LHCN-M2 (cell line): ENCODE data around the gene CHRNA4. TPM values are rescaled to one million over a fixed set of nuclear protein-coding genes. Genes with fewer than 3 reads are reported as not detected.
"Not testable (repeated sequence)": the region's sequence is repeated elsewhere in the genome, so short reads cannot be mapped to it uniquely, and the experiment has no call there.

Experiments
- DNase-seq: peaks from one replicate; pipeline ENCODE4 v3.0.0-alpha.2; 2012; ENCODE audit warnings: low read depth
- total RNA-seq: library from RNA; depleted of rRNA; stranded (reverse); fragments of >200 nt; gene quantifications from 2 replicates; pipeline ENCODE4 v1.2.3, GENCODE V29; 2014

Gene CHRNA4
- total RNA-seq, 1 experiment from 2014 or later = not detected

DNA sequence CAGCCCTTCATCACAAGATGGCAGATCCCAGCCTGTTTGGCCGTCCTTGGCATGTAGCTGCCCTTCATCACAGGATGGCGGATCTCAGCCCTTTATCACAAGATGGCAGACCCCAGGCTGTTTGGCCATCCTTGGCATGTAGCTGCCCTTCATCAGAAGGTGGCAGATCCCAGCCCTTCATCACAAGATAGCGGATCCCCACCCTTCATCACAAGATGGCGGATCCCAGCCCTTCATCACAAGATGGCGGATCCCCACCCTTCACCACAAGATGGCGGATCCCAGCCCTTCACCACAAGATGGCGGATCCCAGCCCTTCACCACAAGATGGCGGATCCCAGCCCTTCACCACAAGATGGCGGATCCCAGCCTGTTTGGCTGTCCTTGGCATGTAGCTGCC is 26.1 kb downstream of the CHRNA4 start:
- not testable (repeated sequence) for DNase-seq

DNA sequence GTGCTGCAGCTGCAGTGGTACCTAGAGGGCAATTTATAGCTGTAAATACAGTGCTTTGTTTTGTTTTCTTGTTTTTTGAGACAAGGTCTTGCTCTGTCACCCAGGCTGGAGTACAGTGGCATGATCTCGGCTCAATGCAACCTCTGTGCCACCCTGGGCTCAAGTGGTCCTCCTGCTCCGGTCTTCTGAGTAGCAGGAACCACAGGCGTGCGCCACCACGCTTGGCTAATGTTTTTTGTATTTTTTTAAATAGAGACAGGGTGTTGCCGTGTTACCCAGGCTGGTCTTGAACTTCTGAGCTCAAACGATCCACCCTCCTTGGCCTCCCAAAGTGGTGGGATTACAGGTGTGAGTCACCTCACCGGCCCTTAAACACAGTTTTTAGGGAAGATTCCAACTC is 26.8 kb downstream of the CHRNA4 start:
- DNase-seq = no peak

DNA sequence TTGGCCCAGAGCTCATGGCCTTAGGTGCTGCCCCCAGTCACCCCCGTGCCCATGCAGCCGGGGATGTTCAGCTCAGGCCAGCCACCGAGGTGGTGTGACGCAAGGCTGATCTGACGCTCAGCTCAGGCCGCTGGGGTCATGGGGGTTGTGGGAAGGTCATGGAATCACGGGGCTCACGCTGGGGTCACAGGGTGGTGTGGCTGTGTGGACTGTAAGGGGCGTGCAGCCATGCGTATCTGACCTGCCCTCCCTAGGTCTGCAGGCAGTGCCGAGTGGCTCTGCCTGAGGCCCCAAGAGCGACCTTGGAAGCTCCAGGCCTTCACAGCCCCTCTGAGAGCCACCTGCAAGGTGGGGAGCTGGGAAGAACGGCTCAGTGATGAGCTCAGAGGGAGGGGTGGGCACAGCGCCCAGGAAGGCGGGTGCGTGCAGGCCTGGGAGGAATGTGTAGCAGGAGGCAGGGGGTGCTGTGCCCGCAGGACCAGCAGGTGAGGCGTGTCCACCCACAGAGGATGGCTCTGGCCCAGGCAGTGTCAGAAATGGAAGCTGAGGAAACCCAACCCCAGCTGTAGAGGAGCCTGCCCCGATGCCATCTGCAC is 27.8 kb downstream of the CHRNA4 start:
- DNase-seq = no peak

DNA sequence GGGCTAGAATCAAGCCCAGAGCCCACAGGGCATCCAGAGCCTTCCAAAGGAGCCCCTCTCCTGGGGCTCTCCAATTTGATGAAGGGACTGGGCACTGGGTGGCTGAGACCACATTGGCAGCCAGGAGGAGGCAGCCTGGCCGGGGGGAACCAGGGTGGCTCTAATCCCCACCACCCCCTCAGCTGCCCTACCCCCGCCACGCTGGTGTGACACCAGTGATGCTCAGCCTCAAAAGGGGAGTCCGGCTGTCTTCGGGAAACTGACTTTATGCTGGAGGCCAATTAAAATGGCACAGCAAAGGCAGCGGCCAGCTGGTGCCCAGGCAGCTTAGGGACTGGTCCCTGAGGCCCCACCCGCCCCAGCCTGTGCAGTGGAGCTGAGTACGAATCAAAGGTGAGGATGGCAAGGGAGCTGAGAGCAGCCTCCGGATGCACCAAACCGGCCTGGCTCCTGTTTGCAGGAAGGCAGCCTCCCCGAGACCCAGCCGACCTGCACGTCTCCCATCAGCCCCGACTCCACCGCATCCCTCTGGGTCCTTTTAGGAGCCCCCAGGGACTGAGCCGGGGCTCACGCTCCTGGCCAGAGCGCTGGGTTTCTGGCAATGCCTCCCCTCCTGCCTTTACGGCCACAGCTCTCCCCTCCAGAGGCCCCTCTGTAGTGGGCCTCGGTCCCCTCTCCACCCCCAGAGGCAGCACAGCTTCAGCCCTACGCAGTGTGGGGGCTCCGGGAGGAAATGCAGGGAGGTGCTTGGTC is 28.5 kb downstream of the CHRNA4 start:
- DNase-seq = no peak

DNA sequence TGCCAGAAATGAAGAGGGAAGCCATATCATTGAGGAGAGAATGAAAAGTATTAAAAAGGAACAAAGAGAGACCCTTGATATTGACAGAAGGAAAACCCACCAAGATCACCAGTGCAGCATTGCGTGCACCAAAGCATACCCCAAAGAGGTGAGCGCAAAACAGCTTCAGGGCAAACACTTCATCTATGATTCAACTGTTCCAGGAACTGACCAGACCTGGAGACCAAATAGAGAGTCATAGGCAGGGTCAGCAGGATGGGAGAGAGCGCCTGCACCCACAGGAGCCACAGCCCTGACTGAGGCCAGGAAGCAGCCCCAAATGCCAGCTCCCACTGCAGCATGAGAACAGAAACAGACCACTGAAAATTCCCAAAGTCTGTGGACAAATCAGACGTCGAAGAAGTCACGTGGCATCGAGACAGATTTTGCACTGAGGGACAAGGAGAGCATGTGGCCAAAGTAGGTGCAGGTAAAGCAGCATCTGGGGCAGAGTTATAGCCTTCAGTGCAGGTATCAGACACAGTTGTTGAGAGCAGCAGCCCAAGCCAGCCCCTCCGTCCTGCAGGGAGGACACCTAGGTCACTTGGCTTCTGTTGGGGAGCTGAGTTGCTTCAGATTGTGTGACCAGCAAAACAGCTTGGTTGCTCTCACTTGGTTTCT is 29.3 kb downstream of the CHRNA4 start:
- no peak for DNase-seq

DNA sequence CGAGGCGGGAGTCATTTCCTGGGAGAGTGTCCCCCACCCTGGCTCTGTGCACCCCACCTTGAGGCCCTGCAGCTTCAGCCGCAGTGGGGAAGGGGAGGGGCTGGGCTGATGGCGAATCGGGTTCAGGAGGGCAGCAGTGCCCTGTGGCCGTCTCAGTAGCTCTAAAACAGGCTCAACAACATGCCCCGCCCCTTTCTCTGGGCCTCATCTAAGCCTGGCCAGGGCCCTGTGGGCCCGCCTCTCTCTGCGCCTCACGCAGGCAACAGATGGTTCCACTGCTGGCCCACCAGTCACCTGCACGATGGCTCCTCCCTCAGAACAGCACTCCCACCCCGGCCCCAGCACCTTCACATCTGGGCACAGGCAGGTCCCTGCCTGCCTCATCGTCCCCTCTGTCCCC is 30.2 kb downstream of the CHRNA4 start:
- DNase-seq = no peak

DNA sequence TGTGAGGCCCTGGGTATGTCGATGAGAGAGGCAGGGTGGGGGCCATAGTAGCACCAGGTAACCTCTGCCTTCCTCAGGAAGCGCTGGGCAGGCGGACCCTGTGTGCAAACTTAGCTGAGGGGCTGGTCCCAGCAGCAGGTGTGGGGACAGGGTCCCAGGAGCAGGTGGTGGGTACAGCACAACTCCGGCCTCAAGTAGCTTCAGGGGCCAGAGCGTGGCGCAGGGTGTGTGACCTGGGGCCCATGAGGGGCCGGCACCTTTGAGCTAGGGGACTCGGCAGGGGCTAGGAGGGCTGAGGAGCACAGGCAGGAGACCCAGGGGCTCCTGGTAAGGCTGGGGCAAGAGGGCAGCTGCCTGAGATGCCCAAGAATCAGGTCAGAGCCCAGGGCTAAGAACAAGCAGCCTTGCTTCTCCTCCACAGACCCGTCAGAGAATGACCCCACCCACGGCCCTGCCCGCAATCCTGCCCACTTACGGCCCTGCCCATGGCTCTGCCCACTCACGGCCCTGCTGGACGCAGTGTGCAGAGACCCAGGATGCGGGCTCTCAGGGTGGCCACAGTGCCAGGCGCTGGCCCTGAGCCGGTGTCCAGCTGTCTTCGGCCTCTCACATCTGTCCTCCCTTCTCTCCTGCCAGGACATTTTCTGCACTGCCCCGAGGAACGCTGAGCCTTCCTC is 30.9 kb downstream of the CHRNA4 start:
- DNase-seq = no peak

DNA sequence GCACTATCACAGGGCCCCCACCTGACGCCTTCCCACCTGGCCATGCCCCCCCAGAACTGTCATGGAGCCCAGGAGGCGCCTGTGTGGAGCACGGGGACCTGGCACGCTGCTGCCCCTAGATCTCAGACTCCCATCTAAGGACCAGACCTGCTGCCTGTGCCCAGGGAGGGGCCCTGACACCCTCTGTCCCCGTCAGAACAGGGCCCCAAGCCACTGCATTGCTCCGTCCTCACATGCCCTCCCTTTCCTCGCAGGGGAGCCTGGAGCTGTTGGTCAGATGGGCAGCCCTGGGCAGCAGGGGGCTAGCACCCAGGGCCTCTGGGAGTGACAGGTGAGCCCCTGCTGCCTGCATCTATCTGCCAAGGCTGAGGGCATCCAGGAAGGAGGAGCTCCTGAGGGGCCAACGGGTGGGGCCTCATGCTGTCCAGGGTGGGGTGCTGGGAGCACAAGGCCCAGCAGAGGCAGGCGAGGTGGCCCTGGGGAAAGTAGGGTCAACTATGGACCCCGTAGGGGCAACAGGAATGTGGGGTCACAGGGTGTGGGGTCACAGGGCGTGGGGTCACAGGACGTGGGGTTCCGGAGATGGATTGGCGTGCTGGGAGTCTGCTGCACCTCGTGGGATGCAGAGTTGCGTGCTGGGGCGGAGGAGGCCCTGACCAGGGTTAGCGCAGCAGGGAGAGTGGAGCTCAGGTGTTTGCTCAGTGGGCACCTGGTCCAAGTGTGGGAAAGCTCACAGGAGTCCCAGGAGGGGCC is 31.6 kb downstream of the CHRNA4 start:
- DNase-seq = no peak

DNA sequence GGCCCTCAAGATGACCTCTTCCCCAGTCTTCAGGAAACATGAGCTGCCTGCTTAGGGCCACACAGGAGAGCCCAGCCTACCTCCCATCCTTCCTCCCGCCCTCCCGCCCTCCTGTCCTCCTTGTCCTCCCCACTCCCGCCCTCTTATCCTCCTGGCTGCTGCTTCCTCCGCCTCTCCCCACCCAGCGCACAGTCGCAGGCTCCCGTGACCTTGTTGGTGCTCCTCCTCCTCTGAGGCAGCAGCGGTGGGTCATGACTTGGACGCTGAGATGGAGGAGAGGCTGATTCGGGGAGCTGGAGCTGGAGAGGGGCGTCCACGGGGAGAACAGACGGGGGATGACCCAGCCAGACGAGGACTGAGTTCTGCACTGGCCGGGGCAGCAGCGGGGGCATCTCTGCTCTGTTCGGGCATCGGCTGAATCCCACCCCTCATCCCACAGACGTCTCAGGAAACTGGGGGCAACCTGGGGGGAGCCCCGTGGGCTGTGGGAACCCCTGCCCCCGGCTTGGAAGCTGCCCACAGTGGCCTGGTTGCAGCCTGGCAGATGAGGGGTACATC is 32.4 kb downstream of the CHRNA4 start:
- DNase-seq = no peak

DNA sequence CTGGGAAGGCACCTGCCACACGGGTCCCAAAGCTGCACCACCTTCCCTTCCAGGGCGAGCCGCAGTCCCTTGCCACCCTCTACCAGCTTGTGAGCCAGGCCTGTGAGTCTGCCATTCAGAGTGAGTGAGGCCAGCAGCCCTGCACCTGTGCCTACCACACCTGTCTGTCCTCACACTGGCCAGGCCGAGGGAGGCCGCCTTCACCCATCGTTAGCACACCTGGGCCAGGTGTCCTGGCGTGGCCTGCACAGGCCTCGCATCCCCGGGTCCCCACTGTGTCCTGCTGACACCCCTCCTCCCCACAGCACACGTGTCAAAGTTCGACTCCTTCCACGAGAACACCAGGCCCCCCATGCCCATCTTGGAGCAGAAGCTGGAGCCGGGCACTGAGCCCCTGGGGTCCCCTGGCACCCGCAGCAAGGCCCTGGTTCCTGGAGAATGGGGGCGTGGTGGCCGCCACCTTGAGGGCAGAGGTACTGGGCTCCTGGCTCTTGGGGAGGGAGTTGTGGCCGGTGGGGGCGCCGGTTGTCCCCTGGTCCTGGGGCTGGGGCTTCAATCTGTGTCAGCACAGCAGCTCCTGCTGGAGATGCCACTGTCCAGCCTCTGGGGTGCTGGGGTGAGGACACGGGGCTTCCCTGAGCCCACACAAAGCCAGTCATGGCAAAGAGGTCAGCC is 33.0 kb downstream of the CHRNA4 start:
- no peak for DNase-seq

DNA sequence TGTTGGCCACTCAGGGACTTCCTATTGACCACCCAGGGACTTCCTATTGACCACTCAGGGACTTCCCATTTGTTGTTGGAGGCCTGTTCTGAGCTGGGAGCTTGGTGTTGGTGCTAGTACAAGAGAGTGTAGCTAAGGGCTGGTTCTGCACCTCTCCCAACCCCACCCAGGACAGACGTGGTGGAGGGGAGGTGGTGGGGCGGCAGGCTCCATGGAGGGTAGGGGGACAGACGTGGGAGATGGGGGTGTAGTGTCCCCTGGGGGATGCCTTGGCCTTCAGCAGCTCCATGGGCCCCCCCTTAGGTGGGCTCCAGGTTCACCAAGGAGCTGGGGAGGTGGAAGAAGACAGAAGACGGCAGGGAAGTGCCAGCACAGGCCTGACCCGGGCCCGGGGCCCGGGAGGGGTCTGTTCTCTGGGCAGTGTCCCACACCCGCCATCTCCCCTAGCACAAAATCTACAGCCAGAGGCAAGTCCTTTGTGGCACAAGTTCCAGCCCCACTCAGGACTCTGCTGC is 33.9 kb downstream of the CHRNA4 start:
- DNase-seq = no peak

DNA sequence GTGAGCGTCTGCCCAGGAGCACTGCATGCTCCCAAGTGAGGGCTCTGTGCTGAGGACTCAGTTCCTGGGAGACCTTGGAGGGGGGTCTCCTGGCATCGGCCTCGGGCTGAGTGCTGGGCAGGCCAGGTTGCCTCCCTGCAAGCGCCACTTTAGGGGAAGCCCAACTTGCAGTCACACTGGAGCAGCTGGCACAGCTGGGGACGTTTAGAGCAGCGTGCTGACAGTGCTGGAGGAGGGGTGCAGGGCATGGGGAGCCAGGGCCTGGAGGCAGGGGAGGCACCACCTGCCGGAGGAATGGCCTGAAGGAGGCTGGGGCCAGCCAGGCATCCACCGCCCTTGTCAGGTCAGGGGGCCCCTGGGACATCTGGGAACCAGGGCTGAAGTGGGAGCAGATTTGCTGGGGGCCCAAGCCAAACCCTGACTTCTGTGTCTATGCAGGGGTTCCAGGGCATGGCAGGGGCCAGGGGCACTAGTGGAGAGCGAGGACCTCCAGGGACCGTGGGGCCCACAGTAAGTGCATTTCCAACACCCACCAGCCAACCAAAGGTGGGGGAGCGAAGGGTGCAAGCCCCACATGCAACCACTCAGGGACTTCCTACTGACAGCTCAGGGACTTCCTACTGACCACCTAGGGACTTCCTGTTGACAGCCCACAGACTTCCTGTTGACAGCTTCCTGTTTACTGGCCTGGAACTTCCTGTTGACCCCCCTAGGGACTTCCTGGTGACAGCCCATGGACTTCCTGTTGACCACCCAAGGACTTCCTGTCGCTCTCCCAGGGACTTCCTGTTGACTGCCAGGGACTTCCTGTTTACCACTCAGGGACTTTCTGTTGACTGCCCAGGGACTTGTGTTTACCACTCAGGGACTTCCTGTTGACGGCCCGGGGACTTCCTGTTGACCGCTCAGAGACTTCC is 34.6 kb downstream of the CHRNA4 start:
- no peak for DNase-seq

DNA sequence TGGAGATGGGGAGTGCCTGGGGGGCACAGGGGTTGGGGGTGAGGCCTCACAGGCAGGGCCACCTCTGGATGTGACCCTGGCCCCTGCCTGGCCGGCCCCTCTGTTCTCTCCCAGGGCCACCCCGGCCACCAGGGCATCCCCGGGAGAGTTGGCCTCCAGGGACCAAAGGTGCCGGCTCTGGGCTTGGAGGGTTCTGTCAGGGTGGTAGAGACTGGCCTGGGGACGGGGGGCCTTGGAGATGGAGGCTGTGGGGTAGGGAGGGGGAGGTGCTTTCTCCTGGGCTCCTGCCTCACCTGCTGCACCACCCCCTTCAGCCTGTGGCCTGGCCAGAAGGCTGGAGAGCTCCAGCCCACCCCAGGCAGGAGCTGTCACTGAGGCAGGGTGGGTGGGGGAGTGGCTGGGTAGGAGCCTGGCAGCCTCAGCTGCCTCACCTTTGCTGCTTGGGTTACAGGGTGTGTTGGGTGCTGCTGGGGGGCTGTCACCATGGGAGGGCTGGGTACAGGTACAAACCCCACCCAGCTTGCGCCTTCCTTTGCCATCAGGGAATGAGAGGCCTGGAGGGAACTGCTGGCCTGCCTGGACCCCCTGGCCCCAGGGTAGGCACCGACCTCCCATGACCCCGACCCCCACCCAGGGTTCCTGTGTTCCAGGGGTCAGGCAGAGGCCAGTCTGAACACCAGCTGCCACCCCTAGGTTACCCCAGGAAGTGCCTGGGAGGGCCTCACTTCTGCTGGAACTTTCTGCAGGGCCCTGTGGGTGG is 35.4 kb downstream of the CHRNA4 start:
- DNase-seq = no peak

DNA sequence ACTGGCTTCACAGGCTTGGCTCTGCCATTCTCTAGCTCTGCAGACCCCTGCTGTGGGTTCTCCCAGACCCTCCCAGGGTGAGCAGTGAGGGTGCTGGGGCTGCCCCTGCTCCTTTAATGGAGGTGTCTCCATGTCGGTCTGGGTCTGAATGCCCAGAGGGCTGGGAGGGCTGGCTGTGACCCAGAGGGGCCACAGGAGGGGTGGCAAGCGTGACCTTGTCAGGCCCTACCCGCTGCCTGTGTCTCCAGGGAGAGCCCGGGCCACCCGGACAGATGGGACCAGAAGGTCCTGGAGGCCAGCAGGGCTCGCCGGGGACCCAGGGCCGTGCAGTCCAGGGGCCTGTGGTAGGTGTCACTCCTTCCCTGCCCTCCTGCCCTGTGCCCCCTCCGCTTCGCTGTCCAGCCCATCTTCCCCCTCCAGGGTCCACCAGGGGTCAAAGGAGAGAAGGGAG is 36.1 kb downstream of the CHRNA4 start:
- no peak for DNase-seq

DNA sequence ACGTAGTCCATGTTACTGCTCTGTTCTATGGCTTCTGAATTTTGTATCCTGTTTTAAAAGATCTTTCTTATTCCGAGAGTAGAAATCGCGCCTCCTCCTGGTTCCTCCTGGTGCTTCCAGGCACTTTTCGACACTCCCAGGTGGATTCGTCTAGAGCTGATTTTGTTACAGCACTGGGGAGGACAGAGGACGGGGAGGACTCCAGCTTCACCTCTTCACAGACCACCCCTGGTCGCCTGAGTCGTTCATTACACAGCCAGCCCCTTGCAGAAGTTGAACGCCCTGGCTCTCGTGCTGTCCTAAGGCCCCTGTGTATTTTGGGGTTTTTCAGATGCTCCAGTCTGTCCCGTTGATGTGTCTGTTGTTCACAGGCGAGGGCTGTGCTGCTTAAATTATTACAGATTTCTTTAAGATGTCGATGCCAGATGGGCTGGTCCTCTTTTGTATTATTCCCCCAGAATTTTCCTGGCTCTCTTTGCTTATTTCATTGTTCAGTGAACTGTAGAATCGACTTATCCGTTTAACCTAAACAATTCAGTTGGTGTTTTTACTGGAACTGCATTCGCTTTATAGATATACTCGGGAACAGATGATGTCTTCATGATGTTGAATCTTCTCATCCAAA is 37.7 kb downstream of the CHRNA4 start:
- no peak for DNase-seq

DNA sequence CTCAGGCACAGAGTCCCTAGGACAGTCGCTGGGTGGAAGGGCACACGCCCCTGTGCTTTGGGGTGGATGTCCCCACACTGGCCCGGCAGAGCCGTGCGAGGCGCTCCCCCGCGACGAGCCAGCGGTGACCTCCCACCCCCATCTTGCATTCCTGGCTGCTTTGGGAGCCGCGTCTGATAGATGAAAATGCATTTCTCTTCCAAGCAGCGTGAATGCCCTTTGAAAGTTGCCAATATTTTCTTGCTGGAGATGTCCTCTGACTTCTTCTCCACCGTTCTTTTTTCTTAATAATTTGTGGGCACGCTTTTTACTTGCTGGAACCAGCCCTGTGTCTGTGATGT is 38.2 kb downstream of the CHRNA4 start:
- DNase-seq = no peak

DNA sequence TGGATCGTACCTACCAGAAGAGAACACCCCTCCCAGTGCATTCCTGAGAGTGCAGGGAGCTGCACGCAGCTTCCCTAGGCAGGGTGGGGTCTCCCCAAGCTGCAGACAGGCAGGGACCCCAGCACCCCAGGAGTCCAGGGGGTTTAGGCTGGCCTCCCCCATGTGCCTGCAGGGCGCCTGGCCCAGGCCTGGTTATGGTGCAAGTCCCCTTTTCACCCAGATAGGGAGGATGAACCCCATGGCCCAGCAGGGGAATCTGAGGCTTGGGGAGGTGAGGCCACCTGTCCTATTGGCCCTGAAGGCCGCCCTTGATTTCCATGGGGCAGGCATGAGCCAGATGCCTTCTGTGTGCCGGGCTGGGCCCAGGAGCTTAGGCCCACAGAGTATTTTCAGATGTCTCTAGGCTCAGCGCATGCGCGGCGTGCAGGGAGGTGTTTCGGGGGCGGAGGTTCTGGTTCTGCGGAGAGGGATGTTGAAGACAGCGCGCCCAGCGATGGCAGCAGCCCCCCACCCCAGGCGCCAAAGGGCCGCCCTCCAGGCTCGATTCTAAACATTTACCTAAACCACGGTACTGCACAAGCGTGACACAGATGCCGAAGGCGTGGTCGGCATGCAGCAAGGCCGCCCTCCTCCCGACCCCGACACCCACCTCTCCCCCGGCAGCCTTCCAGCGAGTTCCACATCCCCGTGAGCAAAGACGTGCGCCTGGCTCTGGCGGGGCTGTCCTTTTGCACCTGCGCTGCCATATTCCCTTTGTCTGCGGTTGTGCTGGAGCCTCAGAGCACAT is 38.8 kb downstream of the CHRNA4 start:
- DNase-seq = no peak
